ENCODE data around the gene HMCN1.

Gene HMCN1

DNA sequence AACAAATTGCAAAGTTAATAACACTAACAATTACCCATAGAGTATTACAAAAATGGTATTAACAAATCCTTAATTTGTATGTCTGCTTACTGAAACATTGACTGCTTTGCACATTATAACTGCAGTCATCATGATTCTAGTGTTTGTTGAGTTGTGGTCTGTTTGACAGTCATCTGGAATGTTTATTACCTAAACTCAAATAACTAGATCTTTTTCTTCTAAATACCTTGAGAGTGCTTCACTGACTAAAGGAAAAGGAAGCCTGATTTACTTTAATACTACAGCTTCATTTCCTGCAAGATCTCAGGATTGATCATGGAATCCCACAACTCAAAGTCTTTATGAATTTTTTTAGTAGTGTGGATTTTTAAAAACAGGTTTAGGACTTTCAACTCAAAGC, 70.0 kb downstream of the HMCN1 start:
- DNase-seq (ENCODE audit: low read depth, low spot score) = no peak

DNA sequence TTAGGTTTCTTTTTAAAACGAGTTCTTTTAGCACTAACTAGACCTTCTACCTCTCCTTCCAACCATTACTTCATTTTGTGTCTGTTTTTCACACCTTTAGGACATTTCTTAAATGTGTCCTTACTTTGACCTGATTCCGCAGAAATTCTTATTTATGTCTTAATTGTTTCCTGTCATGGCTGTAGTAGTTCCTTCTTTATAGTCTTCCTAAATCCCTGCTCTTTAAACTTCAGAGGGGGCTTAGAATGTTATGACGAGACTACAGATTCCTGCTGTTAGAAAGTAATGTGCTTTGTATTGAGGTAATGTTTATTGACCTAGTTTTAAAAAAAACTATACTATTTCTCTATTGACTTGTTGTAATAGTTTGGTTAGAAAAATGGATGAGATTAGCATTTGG, 70.4 kb downstream of the HMCN1 start:
- DNase-seq (ENCODE audit: low read depth, low spot score) = no peak

DNA sequence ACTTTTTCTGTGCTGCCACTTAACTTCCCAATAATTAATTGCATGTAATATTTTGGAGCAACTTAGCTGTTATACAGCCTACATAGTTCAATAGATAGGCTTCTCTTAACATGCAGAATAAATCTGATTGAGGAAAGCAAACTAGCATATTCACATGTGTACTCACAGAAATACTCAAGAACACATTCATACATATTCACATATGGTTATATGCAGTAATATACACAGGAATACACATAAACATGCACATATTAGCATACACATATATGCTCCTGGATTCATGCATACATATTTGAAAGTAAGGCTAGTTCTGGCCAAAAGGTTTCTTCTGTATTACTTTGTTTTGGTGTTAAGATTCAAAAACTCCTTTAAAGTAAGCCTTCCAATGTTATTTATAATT, 73.1 kb downstream of the HMCN1 start:
- DNase-seq (ENCODE audit: low read depth, low spot score) = no peak

DNA sequence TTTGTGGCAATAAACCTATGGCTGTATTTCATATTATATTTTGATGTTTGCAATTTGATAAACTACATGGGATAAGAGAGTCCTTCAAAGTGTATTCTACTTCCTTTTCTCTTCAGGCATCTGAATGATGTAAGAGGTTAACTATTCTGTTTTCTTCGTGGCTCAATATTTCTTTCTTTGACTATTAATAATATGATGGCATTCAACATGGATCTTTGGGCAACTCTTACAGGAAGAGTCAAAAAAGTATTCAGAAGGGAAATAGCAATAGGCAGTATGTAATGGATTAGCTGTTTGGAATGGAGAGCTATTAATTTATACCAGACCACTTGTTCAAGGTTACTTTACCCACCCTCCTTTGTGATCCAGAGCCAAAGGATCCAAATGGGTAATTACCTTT, 74.4 kb downstream of the HMCN1 start:
- no peak for DNase-seq (ENCODE audit: low read depth, low spot score)

DNA sequence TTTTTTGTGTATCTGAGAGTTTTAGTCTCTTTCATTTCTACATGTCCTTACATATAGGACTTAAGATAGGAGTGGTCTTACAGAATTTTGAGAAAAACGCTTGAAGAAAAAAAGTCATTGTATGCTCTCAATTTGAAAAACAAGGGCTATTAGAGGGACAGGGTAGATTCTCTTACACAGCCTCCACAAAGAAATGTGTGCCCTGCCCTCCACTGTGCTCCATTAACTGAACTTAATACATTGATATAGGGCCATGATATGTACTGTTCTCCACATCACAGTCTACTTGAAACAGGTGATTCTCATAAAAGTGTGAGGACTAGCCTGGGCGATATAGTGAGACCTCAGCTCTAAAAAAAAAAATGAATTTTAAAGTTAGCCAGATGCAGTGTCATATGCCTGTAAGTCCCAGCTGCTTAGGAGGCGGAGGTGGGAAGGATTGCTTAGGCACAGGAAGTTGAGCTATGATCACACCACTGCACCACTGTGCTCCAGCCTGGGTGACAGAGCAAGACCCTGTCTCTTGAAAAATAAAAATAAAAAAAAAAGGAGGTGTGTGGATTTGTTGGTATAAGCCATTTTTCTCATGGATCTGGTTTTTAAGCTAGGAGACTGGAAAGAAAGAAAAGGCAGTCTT, 77.0 kb downstream of the HMCN1 start:
- no peak for DNase-seq (ENCODE audit: low read depth, low spot score)

DNA sequence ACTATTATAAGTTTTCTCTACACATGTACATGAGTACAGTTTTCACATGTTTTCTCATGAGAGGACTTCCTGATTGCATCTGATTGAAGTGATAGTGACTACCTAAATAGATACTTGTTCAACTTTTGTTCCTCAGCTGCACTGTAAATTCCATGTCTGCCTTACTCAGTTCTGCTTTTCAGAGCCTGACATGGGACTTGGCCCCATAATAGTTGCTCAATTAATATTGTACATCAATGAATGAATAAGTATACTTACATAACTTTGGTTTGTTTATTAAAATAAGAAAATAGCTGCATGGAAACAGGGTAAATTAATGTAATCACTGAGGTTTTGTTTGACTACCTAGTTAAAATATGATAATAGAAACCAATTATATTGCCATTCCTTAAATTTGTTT, 78.7 kb downstream of the HMCN1 start:
- DNase-seq (ENCODE audit: low read depth, low spot score) = no peak

DNA sequence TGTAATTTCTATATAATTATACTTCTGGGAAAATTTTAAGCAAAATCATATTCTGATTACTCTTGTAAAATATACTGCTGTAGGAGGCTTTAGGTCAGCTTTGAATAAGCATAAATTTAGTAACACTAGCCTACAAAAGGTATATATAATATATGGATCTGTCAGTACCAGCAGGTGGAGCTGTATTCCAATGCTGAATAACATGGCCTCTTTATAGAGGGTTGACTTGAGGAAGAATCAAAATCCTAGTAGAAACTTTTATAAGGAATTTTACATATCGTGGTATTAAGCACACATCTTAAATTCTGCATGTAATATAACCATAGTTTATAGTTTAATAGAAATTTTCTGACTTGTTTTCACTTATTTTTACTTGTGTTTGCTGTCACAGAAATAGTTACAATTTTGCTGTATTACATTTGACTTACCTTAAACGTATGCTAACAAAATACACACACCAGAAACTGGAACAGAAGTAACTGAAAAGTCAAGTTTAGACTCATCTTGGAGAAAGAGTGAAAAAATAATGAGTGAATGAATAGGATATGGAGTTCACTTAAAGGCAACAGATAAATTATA, 79.3 kb downstream of the HMCN1 start:
- peak; percentile 43 for DNase-seq (ENCODE audit: low read depth, low spot score)

DNA sequence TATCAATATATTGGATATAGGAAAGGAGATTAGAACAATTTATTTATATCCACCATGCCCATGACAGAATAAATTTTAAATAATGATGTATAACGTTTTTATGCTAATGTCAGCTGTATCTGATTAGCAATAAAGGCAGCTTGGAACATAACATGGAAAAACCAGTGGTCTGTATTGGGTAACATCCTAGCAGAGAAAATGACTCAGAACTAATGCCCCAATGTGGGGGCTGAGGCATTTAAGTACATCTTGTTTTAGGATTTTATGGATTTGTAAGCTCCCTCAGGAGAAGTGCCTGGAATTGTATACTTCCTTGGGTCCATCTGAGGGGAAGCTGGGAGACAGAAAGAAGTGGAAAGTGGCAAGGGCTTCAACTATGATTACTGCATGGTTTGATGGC, 82.3 kb downstream of the HMCN1 start:
- DNase-seq (ENCODE audit: low read depth, low spot score) = no peak

DNA sequence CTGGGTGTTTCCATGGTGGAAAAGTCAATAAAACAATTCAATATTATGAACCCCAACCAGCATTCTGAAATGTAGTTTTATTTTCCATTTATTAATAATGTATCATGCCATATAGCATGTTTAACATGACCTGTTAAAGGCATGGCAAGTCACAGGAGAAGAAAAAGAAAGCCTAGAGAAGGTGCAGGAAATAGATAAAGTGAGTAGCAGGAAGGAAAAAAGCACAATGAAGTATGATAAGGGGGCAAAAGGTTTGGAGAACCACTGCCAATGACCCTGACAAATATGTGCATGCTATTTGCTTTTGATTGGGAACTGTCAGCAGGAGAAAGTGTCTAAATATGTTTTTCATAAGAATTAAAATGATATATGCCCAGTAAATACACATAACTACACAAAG, 85.6 kb downstream of the HMCN1 start:
- no peak for DNase-seq (ENCODE audit: low read depth, low spot score)

DNA sequence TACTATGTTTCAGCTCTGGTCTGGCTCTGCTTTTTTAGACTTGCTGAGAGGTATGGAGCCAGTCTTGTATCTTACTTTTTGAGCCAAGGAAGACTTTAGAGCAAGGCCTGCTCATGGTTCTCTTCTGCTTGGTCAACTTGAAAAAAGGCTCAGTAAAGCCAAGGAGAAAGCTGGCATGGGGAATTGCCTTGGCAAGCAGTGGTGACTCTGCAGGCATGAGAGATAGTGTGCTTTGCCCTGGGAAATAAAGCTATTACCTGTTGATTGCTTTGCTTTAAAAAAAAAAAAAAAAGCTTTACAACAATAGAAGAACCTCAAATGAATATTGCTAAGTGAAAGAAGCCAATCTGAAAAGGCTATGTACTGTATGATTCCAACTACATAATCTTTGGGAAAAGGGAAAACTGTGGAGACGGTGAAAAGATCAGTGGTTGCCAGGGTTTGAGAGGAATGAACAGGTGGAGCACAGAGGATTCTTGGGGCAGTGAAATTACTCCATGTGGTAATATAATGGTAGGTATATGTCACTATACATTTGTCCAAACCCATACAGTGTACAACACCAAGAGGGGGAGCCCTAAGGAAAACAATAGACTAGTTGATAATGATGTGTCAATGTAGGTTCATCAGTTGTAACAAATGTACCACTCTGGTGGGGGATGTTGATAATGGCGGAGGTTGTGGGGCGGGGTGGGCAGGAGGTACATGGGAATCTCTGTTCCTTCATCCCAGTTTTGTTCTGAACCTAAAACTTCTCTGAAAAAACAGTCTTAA, 87.6 kb downstream of the HMCN1 start:
- no peak for DNase-seq (ENCODE audit: low read depth, low spot score)

DNA sequence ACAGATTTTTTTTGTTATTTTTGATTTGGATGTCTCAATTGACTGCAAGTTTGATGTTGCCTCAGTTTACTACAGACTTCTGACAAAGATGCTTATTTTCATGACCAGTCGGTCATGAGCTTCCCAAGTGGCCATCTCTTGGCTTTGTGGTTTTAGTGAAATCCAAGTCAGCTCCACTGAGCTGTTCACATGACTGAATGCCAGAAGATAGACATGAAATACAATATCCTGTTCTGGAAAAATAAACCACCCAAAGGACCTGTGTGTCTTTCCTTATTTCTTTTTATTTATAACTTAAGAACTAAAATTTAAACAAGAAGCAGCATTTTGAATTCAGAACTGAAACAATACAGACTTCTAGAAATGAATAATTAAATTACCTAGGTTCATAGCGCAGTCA, 89.3 kb downstream of the HMCN1 start:
- peak; percentile 29 for DNase-seq (ENCODE audit: low read depth, low spot score)

DNA sequence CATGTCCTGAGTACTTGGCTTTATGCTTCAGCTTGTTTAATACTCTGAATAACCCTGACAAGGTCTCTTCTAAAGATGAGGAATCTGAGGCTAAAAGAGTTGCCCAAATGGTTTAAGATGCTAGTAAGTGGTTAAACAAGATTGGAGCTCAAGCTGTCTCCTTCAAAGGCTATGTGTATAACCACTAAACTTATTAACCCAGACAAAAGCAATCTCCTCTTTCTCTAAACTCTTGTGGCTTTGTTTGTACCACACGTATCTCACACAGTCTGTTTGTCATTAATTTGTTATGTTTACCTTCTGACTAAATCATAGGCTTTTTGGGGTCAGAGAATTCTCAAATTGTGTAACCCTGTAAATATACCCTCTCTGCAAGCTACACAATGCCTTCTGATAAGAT, 89.9 kb downstream of the HMCN1 start:
- DNase-seq (ENCODE audit: low read depth, low spot score) = no peak

DNA sequence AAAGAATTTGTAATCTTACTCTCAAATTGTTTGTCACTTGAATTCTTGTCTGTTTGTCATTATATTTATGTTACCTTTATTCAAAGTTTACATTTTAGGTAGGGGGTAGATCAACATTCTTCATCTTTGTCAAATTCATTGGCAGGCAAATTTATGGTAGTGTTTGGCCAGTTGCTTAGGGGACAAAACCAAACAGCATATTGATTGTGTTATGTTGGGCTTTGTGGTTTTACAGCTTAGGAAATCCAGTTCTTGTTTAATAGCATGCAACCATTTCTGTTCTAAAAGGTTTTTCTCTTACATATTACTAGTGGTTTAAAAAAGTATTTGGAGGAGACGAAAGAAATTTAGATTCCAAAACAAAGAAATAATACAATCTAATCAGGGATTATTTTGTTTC, 91.4 kb downstream of the HMCN1 start:
- no peak for DNase-seq (ENCODE audit: low read depth, low spot score)

DNA sequence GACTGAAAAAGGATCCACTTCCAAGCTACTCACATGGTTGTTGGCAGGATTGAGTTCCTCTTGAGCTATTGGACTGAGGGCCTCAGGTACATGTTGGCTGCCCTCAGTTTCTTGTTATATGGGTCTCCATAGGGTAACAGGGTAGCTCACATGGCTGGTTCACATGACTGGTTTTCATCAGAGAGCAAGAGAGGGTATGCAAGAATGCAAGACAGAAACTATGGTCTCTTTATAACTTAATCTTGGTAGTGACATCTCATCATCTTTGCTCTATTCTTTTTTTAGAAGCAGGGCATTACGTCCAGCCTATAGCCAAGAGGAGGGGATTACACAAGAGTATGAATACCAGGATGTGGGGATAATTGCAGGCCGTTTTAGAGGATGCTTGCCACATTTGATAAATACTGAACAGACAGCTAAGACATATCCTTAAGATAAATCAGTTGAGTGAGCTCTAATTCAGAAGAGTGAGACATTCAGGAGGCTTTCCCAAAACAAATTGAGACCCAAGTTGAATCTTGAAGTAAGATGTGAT, 100.2 kb downstream of the HMCN1 start:
- DNase-seq (ENCODE audit: low read depth, low spot score) = no peak

DNA sequence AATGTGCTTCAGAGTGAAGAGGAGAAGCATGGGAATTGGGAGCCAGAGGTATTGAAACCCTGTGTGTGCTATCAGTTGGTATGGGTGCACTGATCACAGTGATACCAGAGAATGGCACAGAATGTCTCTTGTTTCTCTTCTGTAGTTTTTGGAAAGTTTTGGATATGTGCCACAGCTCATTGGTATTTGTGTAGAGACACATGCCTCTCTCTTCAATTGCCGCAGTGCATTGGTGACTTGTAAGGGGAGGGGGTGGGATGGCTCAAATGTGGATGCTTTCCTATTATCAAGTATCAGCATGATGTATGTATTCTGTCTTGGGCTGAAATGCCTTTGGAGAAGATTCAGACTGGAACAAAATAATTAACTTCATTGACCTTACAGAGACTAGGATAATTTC, 101.0 kb downstream of the HMCN1 start:
- DNase-seq (ENCODE audit: low read depth, low spot score) = no peak

DNA sequence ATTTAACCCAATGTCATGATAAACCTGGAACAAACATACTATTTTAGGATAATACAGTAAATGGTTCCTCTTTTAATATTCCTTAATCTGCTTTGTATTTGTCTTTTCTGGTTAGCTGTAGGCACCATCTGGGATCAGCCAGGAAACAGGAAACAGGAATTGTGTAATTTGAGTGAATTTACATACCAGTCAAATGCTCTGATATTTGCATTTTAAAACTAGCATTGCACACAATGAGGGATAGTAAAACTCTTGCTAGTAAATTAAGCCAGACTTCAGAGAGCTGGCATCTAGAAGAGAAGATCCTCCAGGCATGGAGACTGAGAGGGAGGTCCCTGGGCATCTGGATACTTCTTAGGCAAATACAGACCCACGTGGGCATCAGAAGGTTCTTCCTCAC, 103.5 kb downstream of the HMCN1 start:
- DNase-seq (ENCODE audit: low read depth, low spot score) = no peak

DNA sequence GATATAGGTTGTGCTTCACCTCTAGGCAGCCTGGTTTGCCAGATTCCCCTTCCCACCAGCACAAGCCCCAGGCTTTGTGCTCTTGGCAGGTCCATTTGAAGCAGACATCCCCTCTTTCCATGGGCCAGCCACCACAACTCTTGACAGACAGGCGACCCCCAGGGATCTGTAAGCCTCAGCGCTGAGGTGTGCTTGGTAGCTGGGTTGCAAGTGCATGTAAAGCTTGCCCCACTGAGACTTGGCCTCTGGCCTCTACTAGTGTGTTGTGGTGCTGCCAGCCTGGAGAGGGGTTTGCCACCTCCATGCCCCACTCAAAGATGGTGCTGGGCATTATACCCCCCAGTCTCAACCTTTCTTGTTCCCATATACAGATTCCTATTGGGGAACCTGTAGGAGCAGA, 103.9 kb downstream of the HMCN1 start:
- no peak for DNase-seq (ENCODE audit: low read depth, low spot score)

DNA sequence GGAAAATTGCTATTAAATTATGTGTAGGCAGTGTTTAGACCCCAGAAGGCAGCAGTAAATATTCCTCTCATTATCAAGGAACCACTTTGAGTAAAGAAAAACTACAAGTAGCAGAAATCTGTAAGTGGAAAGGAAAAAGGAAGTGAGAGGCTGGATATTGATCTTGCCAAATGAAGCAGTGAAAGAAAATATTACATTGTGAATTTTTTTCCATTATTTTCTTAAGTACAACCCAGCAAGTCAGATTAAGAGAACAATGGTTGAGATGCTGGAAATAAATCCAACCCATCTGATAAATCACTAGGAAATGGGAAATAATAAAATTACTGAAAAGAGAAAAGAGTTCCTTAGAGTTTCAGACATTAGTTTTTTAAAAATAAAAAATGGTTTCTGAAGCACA, 106.7 kb downstream of the HMCN1 start:
- no peak for DNase-seq (ENCODE audit: low read depth, low spot score)

DNA sequence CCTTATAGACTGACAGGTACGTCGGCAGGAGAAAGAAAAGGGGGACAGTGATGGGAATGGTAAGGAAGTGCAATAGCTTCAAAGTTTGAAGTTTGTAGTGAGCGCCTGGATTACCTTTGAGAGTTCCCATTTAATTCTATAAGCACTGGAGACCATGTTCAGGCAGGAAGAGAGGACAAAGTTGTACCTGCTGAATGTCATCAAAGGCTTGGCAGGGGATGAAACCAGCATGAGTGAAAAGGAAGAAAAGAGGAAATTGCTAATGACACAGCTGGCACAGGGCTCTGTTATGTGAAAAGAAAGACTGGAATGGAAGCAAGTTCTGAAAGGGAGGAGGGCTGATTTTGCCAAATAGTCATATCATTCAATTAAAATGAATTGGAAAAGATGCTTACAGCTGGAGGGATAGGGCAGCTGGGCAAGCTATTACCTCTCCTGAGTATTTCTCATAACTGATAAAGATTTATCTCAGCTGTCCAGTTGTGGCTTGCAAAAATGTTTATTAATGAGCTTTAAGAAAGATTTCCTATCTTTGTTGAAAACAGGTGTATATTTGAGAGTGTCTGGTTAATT, 109.2 kb downstream of the HMCN1 start:
- no peak for DNase-seq (ENCODE audit: low read depth, low spot score)

DNA sequence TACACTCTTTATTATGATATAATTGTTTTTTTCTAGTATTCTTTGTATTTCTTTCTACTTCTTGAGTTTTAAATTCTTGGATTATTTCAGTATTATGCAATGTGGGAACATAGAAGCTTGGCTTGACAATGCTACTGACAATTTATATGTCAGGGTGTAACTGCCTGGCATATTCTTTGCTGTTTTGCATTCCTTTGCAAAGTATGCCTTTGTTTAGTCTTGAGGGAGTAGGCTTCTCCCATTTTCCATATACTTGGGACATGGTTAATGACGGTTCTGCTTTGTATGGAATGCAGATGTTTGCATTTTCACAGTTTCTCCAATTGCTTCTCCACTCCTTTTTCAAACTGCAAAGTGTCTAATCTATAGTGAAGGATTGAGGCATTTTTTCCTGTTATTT, 109.8 kb downstream of the HMCN1 start:
- no peak for DNase-seq (ENCODE audit: low read depth, low spot score)

DNA sequence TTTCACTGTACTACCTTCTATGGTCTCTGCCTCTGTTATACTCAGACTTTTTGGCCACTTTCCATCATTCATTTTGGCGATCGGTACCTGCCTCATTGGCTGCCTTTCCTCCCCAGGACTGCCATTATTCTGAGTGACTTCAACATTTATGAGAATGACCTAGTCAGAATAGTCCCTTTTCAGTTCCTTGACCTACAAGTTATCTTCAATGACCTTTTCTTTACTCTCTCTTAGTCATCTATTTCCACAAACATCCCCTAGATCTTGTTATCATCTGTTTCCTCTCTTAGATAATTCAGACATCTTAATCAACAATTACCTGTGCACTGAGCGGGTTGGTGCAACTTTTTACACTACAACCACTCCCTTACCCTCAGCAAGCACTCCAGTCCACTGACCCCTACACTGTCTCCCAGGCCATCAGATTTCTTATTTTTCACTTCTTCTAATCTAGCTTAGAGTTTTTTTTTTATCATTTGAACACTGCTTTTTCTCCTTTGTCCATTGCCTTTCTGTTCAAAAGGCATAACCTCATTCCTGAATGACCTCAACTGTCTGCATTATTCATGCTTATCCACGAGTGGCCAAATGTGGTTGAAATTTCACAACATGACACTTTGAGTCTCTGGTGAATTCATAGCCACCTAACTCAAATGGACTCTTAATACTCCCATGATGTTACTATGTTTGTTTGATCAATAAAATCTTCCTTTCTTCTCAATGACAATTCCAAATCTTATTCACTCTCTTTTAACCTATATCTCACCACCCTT, 112.7 kb downstream of the HMCN1 start:
- DNase-seq (ENCODE audit: low read depth, low spot score) = no peak

DNA sequence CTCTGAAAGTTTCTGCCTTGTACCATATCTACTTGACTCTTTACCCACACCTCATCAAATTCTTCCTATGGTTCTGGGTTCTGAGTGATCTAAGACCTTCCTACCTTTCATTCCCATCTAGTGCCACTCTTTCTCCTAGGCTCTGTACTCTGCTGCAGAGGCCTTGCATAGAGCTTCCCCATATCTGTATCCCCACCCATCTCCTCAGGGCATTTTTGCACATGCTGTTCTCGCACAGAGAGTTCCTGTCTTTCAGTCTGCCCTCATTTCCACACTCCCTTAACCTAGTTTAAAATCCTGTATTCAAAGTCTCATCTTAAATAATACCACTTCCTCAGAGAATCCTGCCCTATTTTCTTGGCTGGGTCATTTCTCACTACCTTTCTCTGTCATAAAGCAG, 114.8 kb downstream of the HMCN1 start:
- DNase-seq (ENCODE audit: low read depth, low spot score) = no peak
